GM19455 (cell line): ENCODE data around the gene ENO3.

Experiments used
- ATAC-seq: cut with Tn5 transposase; IDR thresholded peaks from one replicate; pipeline ENCODE4 v1.9.1; 2021; ENCODE audit not compliant: unreplicated experiment

Gene ENO3

DNA sequence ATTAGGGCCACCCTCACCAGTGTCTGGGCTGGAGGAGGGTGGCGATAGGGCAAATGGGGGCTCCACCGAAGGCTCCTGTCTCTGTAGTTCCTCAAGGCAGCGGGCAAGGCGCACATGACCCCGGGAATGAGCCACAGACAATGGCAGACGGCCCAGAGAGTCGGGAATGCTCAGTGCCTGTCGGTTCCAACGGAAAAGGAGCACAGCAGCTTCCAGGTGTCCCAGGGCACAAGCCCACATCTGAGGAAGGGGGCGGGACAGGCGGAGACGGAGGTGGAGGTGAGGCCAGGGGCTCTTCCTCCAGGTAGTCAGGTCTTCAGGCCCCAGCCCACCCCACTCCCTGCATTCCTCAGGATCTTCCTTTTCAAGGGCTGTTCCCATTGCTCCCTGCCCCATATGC is 21.8 kb downstream of the ENO3 start:
- no peak for ATAC-seq

DNA sequence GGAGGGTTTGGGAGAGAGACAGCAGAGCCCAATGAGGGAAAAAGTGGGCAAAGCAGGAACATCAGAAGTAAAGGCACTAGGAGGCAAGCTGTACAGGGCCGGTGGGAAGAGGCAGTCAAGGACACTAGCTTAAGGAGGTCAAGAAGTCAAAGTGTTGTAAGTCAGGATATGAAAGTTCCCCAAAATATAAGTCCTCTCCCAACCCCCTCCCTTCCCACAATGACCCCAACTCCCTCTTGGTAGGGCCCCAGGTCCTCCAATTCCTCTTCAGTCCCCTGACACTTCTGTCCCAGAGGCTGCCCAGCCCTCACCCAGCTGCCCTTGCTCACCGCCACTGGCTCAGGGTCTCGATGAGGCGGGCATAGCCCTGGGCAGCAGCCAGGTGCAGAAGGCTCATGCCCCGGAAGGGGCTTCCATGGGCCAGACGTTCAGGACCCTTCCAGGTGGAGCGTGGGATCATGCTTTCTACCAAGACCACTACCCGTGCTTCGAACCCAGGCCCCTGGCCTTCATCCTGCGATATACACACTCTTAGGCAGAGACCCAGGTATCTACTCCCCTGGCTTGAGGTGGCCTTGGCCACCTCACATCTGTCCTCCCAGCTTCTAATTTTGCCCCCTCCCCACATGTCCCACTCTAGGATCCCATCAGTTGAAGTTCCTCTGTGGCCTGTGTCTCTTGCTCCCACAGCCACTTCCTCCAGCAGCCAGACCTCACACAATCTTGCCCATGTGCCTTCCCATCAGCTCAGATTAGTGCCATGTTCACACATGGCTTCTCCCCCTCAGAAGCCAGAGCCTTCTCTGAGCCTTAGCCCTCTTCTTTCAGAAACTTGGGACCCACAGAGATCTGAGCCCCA is 22.6 kb downstream of the ENO3 start:
- ATAC-seq, result no peak

- no peak for ATAC-seq
These were observed 23.3 kb downstream of the ENO3 start for GRCh38 chr17:4974115-4974670.

DNA sequence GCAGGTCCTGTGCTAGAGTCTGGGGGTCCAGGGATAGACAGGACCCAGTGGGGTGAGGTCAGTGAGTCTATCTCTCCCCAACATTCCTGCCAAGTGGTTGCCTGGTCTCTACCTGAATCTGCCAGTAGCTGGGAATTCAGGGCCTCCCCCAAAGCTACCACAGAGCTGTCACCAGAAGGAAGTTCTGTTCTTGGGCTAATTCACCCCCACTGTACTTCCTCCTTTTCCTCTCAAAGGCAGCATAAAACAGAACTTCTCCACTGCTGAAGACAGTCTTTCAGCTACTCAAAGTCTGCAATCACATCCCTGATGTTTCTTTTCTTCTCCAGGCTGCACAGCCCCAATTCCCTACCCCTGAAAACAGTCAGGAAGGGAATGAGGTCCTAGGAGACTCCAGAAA is 27.8 kb downstream of the ENO3 start:
- ATAC-seq, result no peak

DNA sequence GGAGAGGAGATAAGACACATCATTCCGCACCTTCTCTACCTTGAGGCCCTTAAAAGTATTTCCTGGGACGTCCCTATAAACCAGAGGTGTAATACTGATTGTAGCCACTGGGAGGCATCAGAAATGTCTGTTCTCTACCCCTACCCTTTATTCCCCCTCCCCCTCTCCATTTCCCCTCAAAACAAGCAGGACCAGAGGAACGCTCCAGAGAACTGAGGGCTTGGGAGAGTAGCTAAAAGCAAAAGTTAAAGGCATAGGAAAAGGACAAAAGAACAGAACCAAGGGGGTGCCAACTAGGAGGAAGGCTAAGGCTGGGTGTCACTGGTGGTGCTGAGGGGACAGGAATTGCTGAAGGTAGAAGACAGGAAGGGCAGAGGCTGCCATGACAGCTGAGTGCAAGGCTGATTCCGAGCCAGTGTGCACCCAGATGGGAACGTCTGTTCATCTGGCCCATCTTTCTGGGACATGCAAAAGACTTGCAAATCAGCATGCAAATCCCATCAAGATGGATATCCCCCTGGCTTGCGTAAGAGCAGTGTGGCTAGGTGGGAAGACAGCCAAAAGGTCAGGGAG is 29.8 kb downstream of the ENO3 start:
- ATAC-seq, result no peak

DNA sequence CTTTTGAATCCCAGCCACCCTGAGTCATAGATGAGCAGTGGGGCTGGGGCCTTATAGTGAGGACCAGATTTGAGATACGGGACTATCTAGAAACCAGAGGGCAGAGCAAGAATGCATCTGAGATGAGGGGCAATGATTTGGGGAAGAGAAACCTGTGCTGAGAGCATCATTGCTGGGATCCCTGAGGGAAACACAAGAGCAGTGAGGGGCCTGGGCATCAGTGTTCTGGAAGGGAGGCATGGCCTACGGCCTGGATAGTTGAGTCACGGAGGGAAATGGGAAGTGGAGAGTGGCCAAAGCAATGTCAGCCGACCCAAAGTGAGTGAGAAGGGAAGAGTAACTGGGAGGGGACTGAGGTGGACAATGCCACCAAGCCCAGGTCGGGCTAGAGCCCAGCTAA is 31.4 kb downstream of the ENO3 start:
- ATAC-seq, result no peak

DNA sequence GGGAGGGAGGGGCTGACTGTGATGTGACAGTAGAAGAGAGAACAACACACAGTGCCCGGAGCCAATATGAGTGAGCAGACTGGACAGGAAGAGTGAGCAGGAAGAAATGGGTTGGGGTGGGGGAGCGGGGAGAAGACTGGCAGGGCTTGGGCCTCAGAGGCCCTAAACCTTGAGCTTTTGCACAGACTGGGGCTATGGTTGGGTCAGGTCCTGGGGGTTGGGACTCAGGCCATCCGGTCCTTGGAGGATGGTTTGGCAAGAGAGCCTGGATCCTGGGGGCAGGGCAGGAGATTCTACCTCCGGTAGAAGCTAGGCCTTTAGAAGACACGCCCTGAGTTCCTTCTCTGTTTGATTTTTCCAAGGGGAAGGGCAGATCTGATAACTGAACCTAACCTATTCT is 35.5 kb downstream of the ENO3 start:
- no peak for ATAC-seq

DNA sequence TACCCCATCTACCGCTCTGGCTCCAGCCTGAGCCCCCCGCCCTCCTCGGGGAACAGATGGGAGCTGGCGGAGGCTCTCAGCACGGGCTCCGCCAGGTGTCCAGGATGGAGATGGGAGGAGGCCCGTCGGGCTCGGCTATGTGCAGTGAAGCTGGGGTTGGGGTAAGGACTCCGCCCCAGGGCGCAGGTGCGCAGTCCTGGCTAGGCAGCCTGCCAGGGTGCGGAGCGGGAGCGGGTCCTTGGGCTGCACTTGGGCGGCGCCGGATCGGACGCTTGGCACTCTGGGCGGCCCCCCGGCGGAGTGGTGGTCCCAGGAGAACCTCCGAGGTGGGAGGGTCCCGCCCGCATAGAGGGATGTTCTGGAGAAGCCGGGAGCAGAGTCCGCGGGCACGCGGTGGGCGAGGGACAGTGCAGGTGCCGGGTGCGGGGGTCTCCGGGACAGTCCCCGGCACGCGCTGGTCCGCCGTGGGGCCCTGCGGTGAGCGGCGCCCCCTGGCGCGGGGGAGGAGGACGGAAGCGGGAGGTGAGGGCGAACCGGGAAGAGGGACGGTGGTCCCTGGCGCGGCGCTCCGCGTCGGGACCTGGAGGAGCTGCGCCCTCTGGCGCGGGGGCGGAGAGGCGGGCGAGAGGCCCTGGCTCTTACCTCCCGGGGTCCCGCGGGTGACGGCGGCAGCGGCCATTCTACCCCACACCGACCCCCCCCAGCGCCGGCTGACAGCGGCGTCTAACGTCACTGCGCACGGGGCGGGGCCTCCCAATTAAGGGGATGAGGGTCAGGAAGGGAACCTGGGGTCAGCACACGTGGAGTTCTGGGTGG is 36.2 kb downstream of the ENO3 start, which contains the start of gene CAMTA2:
CAMTA2 (minus strand) TSS at position 725 of the 816 bp plus-strand sequence. CDS start 1,453 bp downstream, outside the sequence.
- ATAC-seq, result peak; percentile 59

DNA sequence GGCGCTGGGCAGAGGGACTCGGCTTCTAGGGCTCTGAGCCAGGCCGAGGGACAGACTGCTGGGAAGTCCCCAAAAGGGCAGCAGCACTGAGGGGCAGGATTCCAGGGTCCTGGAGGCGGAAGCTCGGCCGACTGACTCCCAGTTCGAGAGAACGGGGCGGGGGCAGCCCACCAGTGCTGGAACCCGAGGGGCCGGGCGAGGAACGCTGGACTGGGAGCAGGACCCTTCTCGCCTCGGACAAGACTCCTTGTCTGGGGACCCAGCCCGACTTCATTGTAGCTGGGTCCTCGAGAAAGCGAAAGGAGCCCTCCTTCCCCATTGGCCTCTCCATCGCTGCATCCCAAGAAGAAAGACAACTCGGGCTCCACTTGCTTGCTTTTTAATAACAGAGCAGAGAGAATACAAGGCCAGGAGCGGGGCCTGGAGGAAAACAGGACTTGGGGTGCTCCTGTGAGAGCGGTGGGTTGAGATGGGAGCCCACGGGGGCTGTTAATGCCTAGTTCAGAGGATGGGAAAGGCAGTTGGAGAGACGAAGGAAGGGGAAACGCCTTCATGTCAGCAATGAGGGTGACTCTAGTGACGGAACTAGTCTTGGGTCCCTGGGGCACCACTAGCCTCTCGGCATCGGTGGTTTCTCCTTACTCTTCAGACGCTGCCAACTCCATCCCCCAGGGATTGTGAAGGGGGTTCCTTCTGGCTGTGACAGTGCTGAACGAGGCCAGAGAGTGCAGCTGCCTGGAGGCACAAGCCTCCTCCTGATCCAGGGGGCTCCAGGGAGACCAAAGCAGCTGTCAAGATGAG is 37.0 kb downstream of the ENO3 start:
- no peak for ATAC-seq

DNA sequence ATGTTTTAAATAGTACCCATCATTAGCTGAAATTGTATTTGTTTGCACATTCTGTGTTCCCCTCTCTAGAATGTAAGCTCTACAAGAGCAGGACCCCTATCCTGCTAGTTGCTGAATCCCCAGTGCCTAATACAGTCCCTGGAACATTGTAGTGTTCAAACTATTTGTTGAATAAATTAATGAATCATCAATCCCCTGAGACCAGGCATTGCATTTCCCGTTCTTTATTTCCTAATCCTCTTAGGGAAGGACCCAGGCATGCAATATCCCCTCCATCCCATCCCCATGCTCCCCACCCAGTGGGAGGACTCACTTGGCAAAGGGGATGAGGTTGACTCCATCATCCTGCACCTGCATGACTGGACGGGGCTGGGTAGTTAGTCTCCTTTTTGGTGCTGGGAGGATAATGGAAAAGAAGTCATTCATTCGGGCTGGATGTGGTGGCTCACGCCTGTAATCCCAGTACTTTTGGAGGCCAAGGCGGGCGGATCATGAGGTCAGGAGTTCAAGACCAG is 43.2 kb downstream of the ENO3 start:
- no peak for ATAC-seq

DNA sequence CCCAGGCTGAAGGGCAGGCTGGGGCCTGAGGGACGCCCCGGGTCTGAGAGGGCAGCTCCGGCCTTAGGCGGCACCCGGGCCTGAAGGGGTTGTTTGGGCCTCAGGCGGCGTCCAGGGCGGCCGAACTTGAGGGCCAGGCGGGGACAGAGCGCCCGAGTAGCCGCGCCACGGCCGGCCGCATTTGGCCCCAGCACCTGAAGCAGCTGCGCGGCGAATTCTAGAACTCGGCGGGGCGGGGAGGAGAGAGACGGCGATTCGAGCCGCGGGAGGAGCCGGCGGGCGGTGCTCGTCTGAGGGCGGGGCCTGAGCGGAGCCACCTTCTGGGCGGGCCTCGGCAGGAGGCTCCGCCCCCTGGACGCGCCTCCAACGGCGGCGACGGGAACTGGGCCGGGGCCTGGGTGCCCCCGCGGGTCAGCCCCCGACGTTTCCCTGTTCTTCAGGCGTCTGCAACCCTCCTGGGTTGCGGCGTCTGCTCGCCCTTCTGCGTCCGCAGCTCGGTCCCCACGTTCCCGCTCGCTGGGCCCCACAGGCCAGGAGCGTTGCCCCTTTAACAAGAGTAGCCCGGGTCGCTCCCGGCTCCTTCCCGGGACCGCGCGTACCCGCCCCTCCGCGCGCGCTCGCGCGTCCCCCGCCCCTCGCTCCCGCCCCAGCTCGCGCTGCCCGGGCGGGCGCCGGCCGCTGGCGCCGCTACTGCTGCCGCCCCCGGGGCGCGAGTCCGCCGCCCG is 46.5 kb downstream of the ENO3 start, which contains the start of the genes INCA1 and KIF1C:
INCA1 (minus strand) TSS at position 221 of the 725 bp plus-strand sequence. CDS start 3,085 bp downstream, outside the sequence.
KIF1C (plus strand) TSS at position 649 of the 725 bp plus-strand sequence. CDS start 2,297 bp downstream, outside the sequence.
- peak; percentile 85 for ATAC-seq

DNA sequence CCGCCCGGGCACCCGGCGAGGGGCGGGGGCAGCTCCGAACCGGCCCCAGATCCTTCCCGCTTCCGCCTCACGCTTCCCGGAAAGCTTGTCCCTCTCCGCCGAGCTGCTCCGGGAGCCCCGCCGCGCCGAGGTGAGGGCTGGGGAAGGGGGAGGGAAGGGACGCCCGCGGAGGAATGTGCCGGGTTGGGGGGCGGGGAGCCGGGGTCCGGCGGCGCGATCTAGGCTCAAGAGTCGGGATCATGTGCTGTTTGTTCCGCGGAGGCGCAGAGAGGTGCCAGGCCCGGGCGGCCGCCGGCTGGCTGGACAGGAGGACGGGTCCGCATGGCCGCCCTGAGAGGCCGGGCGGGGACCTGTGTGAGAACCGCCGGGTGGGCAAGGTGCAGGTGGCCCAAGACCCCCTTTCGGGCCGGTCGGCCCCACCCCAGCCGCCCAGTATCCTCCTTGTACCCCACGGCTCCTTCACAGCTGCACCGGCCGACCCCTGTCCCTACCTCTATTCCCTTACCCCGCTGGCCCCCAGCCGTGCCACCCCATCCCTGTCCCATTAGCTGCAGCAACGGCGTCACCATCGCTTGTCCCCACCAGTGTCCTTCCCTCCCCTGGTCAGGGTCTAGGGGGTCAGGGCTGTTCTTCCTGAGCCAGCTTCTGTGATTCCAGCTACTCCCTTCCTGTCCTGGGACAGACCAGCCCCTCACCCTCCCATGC is 47.3 kb downstream of the ENO3 start:
- ATAC-seq, result peak; percentile 9

GRCh38 chr17:4998732-4999429 is 48.0 kb downstream of the ENO3 start:
- no peak for ATAC-seq

- ATAC-seq, result no peak
These were observed 48.6 kb downstream of the ENO3 start for GRCh38 chr17:4999430-5000093.

- no peak for ATAC-seq
These were observed 49.3 kb downstream of the ENO3 start for GRCh38 chr17:5000237-5000639.

GRCh38 chr17:5002121-5002788 is 51.3 kb downstream of the ENO3 start:
- no peak for ATAC-seq
